ENCODE results near the gene GCH1.

Gene GCH1

GRCh38 chr14:54816450-54816849, 86.2 kb downstream of the GCH1 start:
- Histone ChIP-seq H3K4me3 (no peak overlapping the region), H3K27me3 (ENCODE audit: low read depth) (0 out of 2 replicates have a peak, but pooled peaks cover 3% of the 10 kb centered on the region), H3K4me1 (no peaks in the 10 kb centered on the region), H3K36me3 (replicated peaks) (no peaks in the 10 kb centered on the region), H3K9me3 (no peaks in the 10 kb centered on the region)
- DNase-seq (ENCODE audit: low spot score in 2 of 2), result no peak
- in situ Hi-C loops (cut with MboI; ENCODE audit: low sequenced_read_pairs), result no loop called here

GRCh38 chr14:54815515-54815914, 87.1 kb downstream of the GCH1 start:
- H3K4me1 ChIP-seq, result no peaks in the 10 kb centered on the region
- no peak for DNase-seq (ENCODE audit: low spot score in 2 of 2)
- no peaks in the 10 kb centered on the region for H3K36me3 ChIP-seq (replicated peaks)
- no peak overlapping the region for H3K4me3 ChIP-seq
- 0 out of 2 replicates have a peak, but pooled peaks cover 3% of the 10 kb centered on the region for H3K27me3 ChIP-seq (ENCODE audit: low read depth)
- H3K9me3 ChIP-seq, result no peaks in the 10 kb centered on the region
- in situ Hi-C loops (cut with MboI; ENCODE audit: low sequenced_read_pairs), result no loop called here

- in situ Hi-C loops (cut with MboI; ENCODE audit: low sequenced_read_pairs), result no loop called here
Observed at GRCh38 chr14:54815016-54815415, 87.6 kb downstream of the GCH1 start.

GRCh38 chr14:54814076-54814475, 88.5 kb downstream of the GCH1 start:
- Histone ChIP-seq H3K4me1 (no peaks in the 10 kb centered on the region), H3K4me3 (no peak overlapping the region), H3K9me3 (no peaks in the 10 kb centered on the region), H3K36me3 (replicated peaks) (no peaks in the 10 kb centered on the region), H3K27me3 (ENCODE audit: low read depth) (no peaks in the 10 kb centered on the region)
- in situ Hi-C loops (cut with MboI; ENCODE audit: low sequenced_read_pairs), result no loop called here
- DNase-seq (ENCODE audit: low spot score in 2 of 2), result peak in 1 of 2 experiments; percentile 74

More at GRCh38 chr14:54815016-54815415, 87.6 kb downstream of the GCH1 start:
- Histone ChIP-seq H3K27me3 (ENCODE audit: low read depth) (0 out of 2 replicates have a peak, but pooled peaks cover 3% of the 10 kb centered on the region), H3K9me3 (no peaks in the 10 kb centered on the region), H3K4me3 (no peak overlapping the region), H3K4me1 (no peaks in the 10 kb centered on the region), H3K36me3 (replicated peaks) (no peaks in the 10 kb centered on the region)
- DNase-seq (ENCODE audit: low spot score in 2 of 2), result no peak

GRCh38 chr14:54813081-54813480, 89.5 kb downstream of the GCH1 start:
- H3K9me3 ChIP-seq, result no peaks in the 10 kb centered on the region
- H3K36me3 ChIP-seq (replicated peaks), result no peaks in the 10 kb centered on the region
- no peak for DNase-seq (ENCODE audit: low spot score in 2 of 2)
- in situ Hi-C loops (cut with MboI; ENCODE audit: low sequenced_read_pairs), result no loop called here
- no peaks in the 10 kb centered on the region for H3K27me3 ChIP-seq (ENCODE audit: low read depth)
- no peaks in the 10 kb centered on the region for H3K4me1 ChIP-seq
- no peak overlapping the region for H3K4me3 ChIP-seq

- H3K27me3 ChIP-seq (ENCODE audit: low read depth), result no peaks in the 10 kb centered on the region
- no peak for DNase-seq (ENCODE audit: low spot score in 2 of 2)
- no peak overlapping the region for H3K4me3 ChIP-seq
- H3K4me1 ChIP-seq, result no peaks in the 10 kb centered on the region
- no peaks in the 10 kb centered on the region for H3K9me3 ChIP-seq
- no peaks in the 10 kb centered on the region for H3K36me3 ChIP-seq (replicated peaks)
- in situ Hi-C loops (cut with MboI; ENCODE audit: low sequenced_read_pairs), result no loop called here
Observed at GRCh38 chr14:54812617-54813016, 90.0 kb downstream of the GCH1 start.

- no peaks in the 10 kb centered on the region for H3K27me3 ChIP-seq (ENCODE audit: low read depth)
- no peaks in the 10 kb centered on the region for H3K36me3 ChIP-seq (replicated peaks)
- in situ Hi-C loops (cut with MboI; ENCODE audit: low sequenced_read_pairs), result no loop called here
- H3K9me3 ChIP-seq, result no peaks in the 10 kb centered on the region
- no peak for DNase-seq (ENCODE audit: low spot score in 2 of 2)
- H3K4me3 ChIP-seq, result no peak overlapping the region
- H3K4me1 ChIP-seq, result peaks cover 4% of the 10 kb centered on the region; the same call in 1 of the 2 replicates
Observed at GRCh38 chr14:54809767-54810166, 92.9 kb downstream of the GCH1 start.

GRCh38 chr14:54808326-54809161, 94.1 kb downstream of the GCH1 start:
- Histone ChIP-seq H3K4me3 (no peak overlapping the region), H3K27me3 (ENCODE audit: low read depth) (no peaks in the 10 kb centered on the region), H3K4me1 (peaks cover 4% of the 10 kb centered on the region; the same call in 1 of the 2 replicates), H3K9me3 (no peaks in the 10 kb centered on the region), H3K36me3 (replicated peaks) (no peaks in the 10 kb centered on the region)
- in situ Hi-C loops (cut with MboI; ENCODE audit: low sequenced_read_pairs), result no loop called here
- DNase-seq (ENCODE audit: low spot score in 2 of 2), result no peak

GRCh38 chr14:54807881-54808280, 94.7 kb downstream of the GCH1 start:
- Histone ChIP-seq H3K9me3 (no peaks in the 10 kb centered on the region), H3K27me3 (ENCODE audit: low read depth) (no peaks in the 10 kb centered on the region), H3K4me3 (no peak overlapping the region), H3K4me1 (peaks cover 4% of the 10 kb centered on the region; the same call in 1 of the 2 replicates), H3K36me3 (replicated peaks) (no peaks in the 10 kb centered on the region)
- in situ Hi-C loops (cut with MboI; ENCODE audit: low sequenced_read_pairs), result no loop called here
- DNase-seq (ENCODE audit: low spot score in 2 of 2), result no peak

- Histone ChIP-seq H3K36me3 (replicated peaks) (no peaks in the 10 kb centered on the region), H3K27me3 (ENCODE audit: low read depth) (no peaks in the 10 kb centered on the region), H3K4me3 (no peak overlapping the region), H3K4me1 (peaks cover 4% of the 10 kb centered on the region; the same call in 1 of the 2 replicates), H3K9me3 (no peaks in the 10 kb centered on the region)
- in situ Hi-C loops (cut with MboI; ENCODE audit: low sequenced_read_pairs), result no loop called here
- DNase-seq (ENCODE audit: low spot score in 2 of 2), result no peak
Observed at GRCh38 chr14:54807428-54807827, 95.2 kb downstream of the GCH1 start.

GRCh38 chr14:54806616-54807015, 96.0 kb downstream of the GCH1 start:
- no peaks in the 10 kb centered on the region for H3K36me3 ChIP-seq (replicated peaks)
- in situ Hi-C loops (cut with MboI; ENCODE audit: low sequenced_read_pairs), result no loop called here
- H3K9me3 ChIP-seq, result no peaks in the 10 kb centered on the region
- peaks cover 4% of the 10 kb centered on the region; the same call in 1 of the 2 replicates for H3K4me1 ChIP-seq
- H3K27me3 ChIP-seq (ENCODE audit: low read depth), result no peaks in the 10 kb centered on the region
- no peak for DNase-seq (ENCODE audit: low spot score in 2 of 2)
- H3K4me3 ChIP-seq, result no peak overlapping the region

GRCh38 chr14:54805445-54806322, 96.9 kb downstream of the GCH1 start:
- in situ Hi-C loops (cut with MboI; ENCODE audit: low sequenced_read_pairs), result no loop called here

GRCh38 chr14:54805070-54805444, 97.6 kb downstream of the GCH1 start:
- Histone ChIP-seq H3K36me3 (replicated peaks) (no peaks in the 10 kb centered on the region), H3K9me3 (no peaks in the 10 kb centered on the region), H3K27me3 (ENCODE audit: low read depth) (0 out of 2 replicates have a peak, but pooled peaks cover 3% of the 10 kb centered on the region), H3K4me1 (peaks cover 4% of the 10 kb centered on the region; the same call in 1 of the 2 replicates), H3K4me3 (no peak overlapping the region)
- DNase-seq (ENCODE audit: low spot score in 2 of 2), result no peak
- in situ Hi-C loops (cut with MboI; ENCODE audit: low sequenced_read_pairs), result no loop called here

More at GRCh38 chr14:54805445-54806322, 96.9 kb downstream of the GCH1 start:
- H3K9me3 ChIP-seq, result no peaks in the 10 kb centered on the region
- peak; percentile 72 to 92 for DNase-seq (ENCODE audit: low spot score in 2 of 2)
- H3K36me3 ChIP-seq (replicated peaks), result no peaks in the 10 kb centered on the region
- no peak overlapping the region for H3K4me3 ChIP-seq
- no peaks in the 10 kb centered on the region for H3K27me3 ChIP-seq (ENCODE audit: low read depth)
- peaks cover 4% of the 10 kb centered on the region; the same call in 1 of the 2 replicates for H3K4me1 ChIP-seq
